ENCODE results near the gene RFTN1. TPM values are rescaled to one million over a fixed set of nuclear protein-coding genes. Genes with fewer than 3 reads are reported as not detected.
A peak's percentile ranks its signal among the peaks of the same experiment; 100 is the strongest.

The RFTN1 gene
- total and polyA plus RNA-seq, 2 donors (not counting 1 experiment from before 2014, with no cell fraction given): 32.4 to 156 TPM

DNA sequence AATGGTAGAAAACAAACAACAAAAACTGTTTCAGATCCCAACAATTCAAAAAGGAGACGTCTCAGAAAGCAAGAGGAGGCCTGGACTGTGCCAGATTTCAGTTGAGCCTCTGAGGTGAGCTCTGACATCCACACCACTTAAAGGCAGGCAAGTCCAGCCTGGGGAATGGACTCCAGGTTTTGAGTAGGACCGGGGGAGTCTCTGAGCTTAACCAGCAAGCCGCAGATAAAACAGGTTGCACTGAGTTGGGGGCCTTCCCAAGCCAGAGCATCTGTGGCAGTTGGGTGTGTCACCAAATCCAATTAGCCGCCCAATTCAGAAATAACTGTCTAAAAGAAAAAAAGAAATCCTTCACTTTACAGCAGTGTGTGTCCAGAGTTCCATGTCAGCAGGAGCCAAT lies 193.8 kb downstream of the RFTN1 start:
- H3K27me3 ChIP-seq (replicated peaks in 1 of 4; ENCODE audit: control extremely low read depth in 1 of 4, control insufficient read depth in 3 of 4, insufficient read depth in 4 of 4, low read length in 3 of 4): no peaks in the 10 kb centered on the region
- no peak overlapping the region for H2AFZ ChIP-seq (ENCODE audit: insufficient read depth, low read depth, low read length, poor library complexity, severe bottlenecking)
- H3K9me3 Mint-ChIP-seq (ENCODE audit: insufficient read depth): no peaks in the 10 kb centered on the region
- H3K36me3 ChIP-seq (replicated peaks in 1 of 2; ENCODE audit: control extremely low read depth in 1 of 2, control insufficient read depth in 1 of 2, extremely low read depth in 1 of 2, insufficient read depth in 2 of 2, low read length in 1 of 2): peaks cover 2 to 77% of the 10 kb centered on the region in 2 experiments
- no peaks in the 10 kb centered on the region for H4K20me1 ChIP-seq (ENCODE audit: control insufficient read depth, insufficient read depth, low read length, poor library complexity, severe bottlenecking)
- CTCF ChIA-PET: interaction anchor here (1.1 to 3.1 kb wide), 4 partner anchors 29 to 230 kb away, joined by 3 to 16 read pairs (median 3); no protein-coding TSS in a partner anchor
- H3K27ac Mint-ChIP-seq: no peak overlapping the region
- WGBS (ENCODE audit: insufficient coverage): 100% methylated on average over 1 of the region's 4 CpGs
- H3K4me2 ChIP-seq (replicated peaks; ENCODE audit: low read depth, low read length, poor library complexity, severe bottlenecking): no peak overlapping the region
- H3K4me3 Mint-ChIP-seq: no peak overlapping the region
- no peak for TF ChIP-seq EZH2 (IDR thresholded peaks at IDR 0.05; ENCODE audit: borderline replicate concordance, insufficient read depth, low read depth, low read length, poor library complexity, severe bottlenecking)
- TF ChIP-seq, protein P1, sequence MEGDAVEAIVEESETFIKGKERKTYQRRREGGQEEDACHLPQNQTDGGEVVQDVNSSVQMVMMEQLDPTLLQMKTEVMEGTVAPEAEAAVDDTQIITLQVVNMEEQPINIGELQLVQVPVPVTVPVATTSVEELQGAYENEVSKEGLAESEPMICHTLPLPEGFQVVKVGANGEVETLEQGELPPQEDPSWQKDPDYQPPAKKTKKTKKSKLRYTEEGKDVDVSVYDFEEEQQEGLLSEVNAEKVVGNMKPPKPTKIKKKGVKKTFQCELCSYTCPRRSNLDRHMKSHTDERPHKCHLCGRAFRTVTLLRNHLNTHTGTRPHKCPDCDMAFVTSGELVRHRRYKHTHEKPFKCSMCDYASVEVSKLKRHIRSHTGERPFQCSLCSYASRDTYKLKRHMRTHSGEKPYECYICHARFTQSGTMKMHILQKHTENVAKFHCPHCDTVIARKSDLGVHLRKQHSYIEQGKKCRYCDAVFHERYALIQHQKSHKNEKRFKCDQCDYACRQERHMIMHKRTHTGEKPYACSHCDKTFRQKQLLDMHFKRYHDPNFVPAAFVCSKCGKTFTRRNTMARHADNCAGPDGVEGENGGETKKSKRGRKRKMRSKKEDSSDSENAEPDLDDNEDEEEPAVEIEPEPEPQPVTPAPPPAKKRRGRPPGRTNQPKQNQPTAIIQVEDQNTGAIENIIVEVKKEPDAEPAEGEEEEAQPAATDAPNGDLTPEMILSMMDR (IDR thresholded peaks at IDR 0.05): no peak
- no peaks in the 10 kb centered on the region for H3K9me3 ChIP-seq (ENCODE audit: control extremely low read depth in 1 of 3, control insufficient read depth in 2 of 3, insufficient read depth in 1 of 3, low read length in 2 of 3)
- no peak overlapping the region for H3K27ac ChIP-seq (ENCODE audit: low read length in 2 of 2)
- no peaks in the 10 kb centered on the region for H3K4me1 Mint-ChIP-seq
- no peak overlapping the region for H3K9ac ChIP-seq (ENCODE audit: low read length)
- ATAC-seq (ENCODE audit: low read depth): no peak
- H3K79me2 ChIP-seq (ENCODE audit: control insufficient read depth, insufficient read depth, low read length): peaks cover 7% of the 10 kb centered on the region
- intact Hi-C loops (cut with micrococcal nuclease): no loop called here
- DNase-seq: no peak
- H3K4me3 ChIP-seq (ENCODE audit: control extremely low read depth in 1 of 5, extremely low read depth in 1 of 5, insufficient read depth in 1 of 5, low read depth in 2 of 5, low read length in 4 of 5): no peak overlapping the region
- no peaks in the 10 kb centered on the region for H3K4me1 ChIP-seq (ENCODE audit: control insufficient read depth in 2 of 2, insufficient read depth in 2 of 2, low read length in 2 of 2)
- H3K27me3 Mint-ChIP-seq: no peaks in the 10 kb centered on the region
- POLR2A ChIA-PET: no interaction called here

DNA sequence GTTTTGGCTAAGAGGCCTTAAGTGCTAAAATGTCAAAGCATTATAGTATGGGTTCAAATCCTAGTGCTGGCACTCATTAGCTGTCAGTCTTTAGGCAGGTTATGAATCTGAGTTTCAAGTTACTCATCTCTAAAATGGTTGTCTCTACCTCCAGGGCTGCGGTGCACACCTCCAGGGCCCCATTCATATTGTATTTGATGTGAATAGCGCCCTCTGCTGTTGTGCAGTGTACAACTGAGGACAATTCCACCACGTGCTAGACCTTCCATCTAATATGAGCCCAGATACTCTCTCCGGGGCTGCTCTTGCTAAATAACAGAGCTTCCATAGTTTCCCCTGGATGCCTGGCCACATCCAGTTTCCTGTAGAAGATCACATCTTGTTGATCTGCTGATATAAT lies 194.2 kb downstream of the RFTN1 start:
- no peak overlapping the region for H3K4me2 ChIP-seq (replicated peaks; ENCODE audit: low read depth, low read length, poor library complexity, severe bottlenecking)
- H3K9me3 Mint-ChIP-seq (ENCODE audit: insufficient read depth): no peaks in the 10 kb centered on the region
- no peak overlapping the region for H3K27ac ChIP-seq (ENCODE audit: low read length in 2 of 2)
- no peak overlapping the region for H3K9ac ChIP-seq (ENCODE audit: low read length)
- 63% methylated on average over 3 of the region's 4 CpGs for WGBS (ENCODE audit: insufficient coverage)
- H3K27ac Mint-ChIP-seq: no peak overlapping the region
- no peak for ATAC-seq (ENCODE audit: low read depth)
- H3K4me1 Mint-ChIP-seq: no peaks in the 10 kb centered on the region
- no peak overlapping the region for H3K4me3 Mint-ChIP-seq
- H2AFZ ChIP-seq (ENCODE audit: insufficient read depth, low read depth, low read length, poor library complexity, severe bottlenecking): no peak overlapping the region
- peaks cover 7% of the 10 kb centered on the region for H3K79me2 ChIP-seq (ENCODE audit: control insufficient read depth, insufficient read depth, low read length)
- H3K4me3 ChIP-seq (ENCODE audit: control extremely low read depth in 1 of 5, extremely low read depth in 1 of 5, insufficient read depth in 1 of 5, low read depth in 2 of 5, low read length in 4 of 5): no peak overlapping the region
- intact Hi-C loops (cut with micrococcal nuclease): no loop called here
- peak; percentile 43 for DNase-seq
- ChIA-PET POLR2A (no interaction called here), CTCF (interaction anchor here (1.1 to 3.1 kb wide), 5 partner anchors 28 to 231 kb away, joined by 3 to 16 read pairs (median 3); no protein-coding TSS in a partner anchor)
- H4K20me1 ChIP-seq (ENCODE audit: control insufficient read depth, insufficient read depth, low read length, poor library complexity, severe bottlenecking): no peaks in the 10 kb centered on the region
- H3K36me3 ChIP-seq (replicated peaks in 1 of 2; ENCODE audit: control extremely low read depth in 1 of 2, control insufficient read depth in 1 of 2, extremely low read depth in 1 of 2, insufficient read depth in 2 of 2, low read length in 1 of 2): peaks cover 2 to 77% of the 10 kb centered on the region in 2 experiments
- no peaks in the 10 kb centered on the region for H3K27me3 ChIP-seq (replicated peaks in 1 of 4; ENCODE audit: control extremely low read depth in 1 of 4, control insufficient read depth in 3 of 4, insufficient read depth in 4 of 4, low read length in 3 of 4)
- H3K4me1 ChIP-seq (ENCODE audit: control insufficient read depth in 2 of 2, insufficient read depth in 2 of 2, low read length in 2 of 2): no peaks in the 10 kb centered on the region
- TF ChIP-seq EZH2 (IDR thresholded peaks at IDR 0.05; ENCODE audit: borderline replicate concordance, insufficient read depth, low read depth, low read length, poor library complexity, severe bottlenecking): no peak
- TF ChIP-seq, protein P1 (IDR thresholded peaks at IDR 0.05): peak; percentile 43
- H3K27me3 Mint-ChIP-seq: no peaks in the 10 kb centered on the region
- no peaks in the 10 kb centered on the region for H3K9me3 ChIP-seq (ENCODE audit: control extremely low read depth in 1 of 3, control insufficient read depth in 2 of 3, insufficient read depth in 1 of 3, low read length in 2 of 3)
